Suprapubic skin (tissue), 3 donors: ENCODE data around the gene KBTBD7.

Experiments
- CTCF ChIP-seq, 2 donors: fragments of 200-600 bp in 1 of 2; fragments of 450-650 bp in 1 of 2; sonication (generic) in 1 of 2; IDR thresholded peaks; one replicate each; pipeline ENCODE4 v1.5.1; 2016 to 2019; ENCODE audit warnings: antibody characterized with exemption in 2 of 2, mild to moderate bottlenecking in 1 of 2, moderate library complexity in 1 of 2
- POLR2AphosphoS5 ChIP-seq, 3 donors: sonication (generic); formaldehyde crosslinking; IDR thresholded peaks; one replicate each; pipeline ENCODE4 v1.6.1; 2017; ENCODE audit warnings: antibody characterized with exemption in 3 of 3

- TF ChIP-seq CTCF (IDR thresholded peaks at IDR 0.05): no peak
- TF ChIP-seq POLR2AphosphoS5 (IDR thresholded peaks at IDR 0.05): no peak
These were observed 47.3 kb upstream of the KBTBD7 start for GRCh38 chr13:41241626-41242025.
